ENCODE results near the gene ATP2C1.

DNA sequence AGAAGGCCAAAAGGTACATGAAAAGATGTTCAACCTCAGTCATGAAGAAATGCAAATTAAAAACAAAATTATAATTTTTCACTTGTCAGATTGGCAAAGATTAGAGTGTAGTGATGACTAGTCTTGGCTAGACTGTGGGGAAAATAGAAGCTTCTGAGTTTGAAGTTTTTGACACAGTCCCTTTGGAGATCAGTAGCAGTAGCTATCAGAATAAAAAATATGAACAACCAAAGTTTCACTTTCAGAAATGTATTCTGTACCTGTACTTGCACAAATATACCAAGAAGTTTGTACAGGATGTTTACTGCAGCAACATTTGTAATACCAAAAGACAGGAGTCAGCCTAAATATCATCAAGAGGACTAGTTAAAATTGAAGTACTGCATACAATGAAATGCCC, 14.1 kb downstream of the ATP2C1 start:
- TF ChIP-seq, protein P1, sequence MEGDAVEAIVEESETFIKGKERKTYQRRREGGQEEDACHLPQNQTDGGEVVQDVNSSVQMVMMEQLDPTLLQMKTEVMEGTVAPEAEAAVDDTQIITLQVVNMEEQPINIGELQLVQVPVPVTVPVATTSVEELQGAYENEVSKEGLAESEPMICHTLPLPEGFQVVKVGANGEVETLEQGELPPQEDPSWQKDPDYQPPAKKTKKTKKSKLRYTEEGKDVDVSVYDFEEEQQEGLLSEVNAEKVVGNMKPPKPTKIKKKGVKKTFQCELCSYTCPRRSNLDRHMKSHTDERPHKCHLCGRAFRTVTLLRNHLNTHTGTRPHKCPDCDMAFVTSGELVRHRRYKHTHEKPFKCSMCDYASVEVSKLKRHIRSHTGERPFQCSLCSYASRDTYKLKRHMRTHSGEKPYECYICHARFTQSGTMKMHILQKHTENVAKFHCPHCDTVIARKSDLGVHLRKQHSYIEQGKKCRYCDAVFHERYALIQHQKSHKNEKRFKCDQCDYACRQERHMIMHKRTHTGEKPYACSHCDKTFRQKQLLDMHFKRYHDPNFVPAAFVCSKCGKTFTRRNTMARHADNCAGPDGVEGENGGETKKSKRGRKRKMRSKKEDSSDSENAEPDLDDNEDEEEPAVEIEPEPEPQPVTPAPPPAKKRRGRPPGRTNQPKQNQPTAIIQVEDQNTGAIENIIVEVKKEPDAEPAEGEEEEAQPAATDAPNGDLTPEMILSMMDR (IDR thresholded peaks at IDR 0.05; ENCODE audit: low read depth, low read length) = no peak
- TF ChIP-seq POLR2A (IDR thresholded peaks at IDR 0.05; ENCODE audit: extremely low read depth, insufficient read length) (no peak), MYC (IDR thresholded peaks at IDR 0.05; ENCODE audit: low read depth, low read length) (no peak)
- TF ChIP-seq, protein P2, sequence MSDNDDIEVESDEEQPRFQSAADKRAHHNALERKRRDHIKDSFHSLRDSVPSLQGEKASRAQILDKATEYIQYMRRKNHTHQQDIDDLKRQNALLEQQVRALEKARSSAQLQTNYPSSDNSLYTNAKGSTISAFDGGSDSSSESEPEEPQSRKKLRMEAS (IDR thresholded peaks at IDR 0.05; ENCODE audit: low read depth, low read length) = no peak

Measured in NB4 (cell line).